K562 (cell line): Measurements from ENCODE around the gene NAPEPLD. TPM values are rescaled to one million over a fixed set of nuclear protein-coding genes. Genes with fewer than 3 reads are reported as not detected.

Experiments
- BCOR ChIP-seq: fragments of 450-650 bp; IDR thresholded peaks from 2 replicates; pipeline ENCODE4 v1.6.1; 2016
- NBN ChIP-seq: fragments of 450-650 bp; IDR thresholded peaks from 2 replicates; pipeline ENCODE4 v1.6.1; 2016; ENCODE audit warnings: low read depth, mild to moderate bottlenecking
- NR2F6 ChIP-seq: fragments of 450-650 bp; formaldehyde crosslinking; IDR thresholded peaks from 2 replicates; pipeline ENCODE4 v1.4.0; 2020; ENCODE audit warnings: mild to moderate bottlenecking
- NRF1 ChIP-seq, 2 experiments: fragments of 450-650 bp; IDR thresholded peaks in 1 of 2; conservative IDR thresholded peaks in 1 of 2; 2 replicates each; pipeline ENCODE4 v1.6.1; 2014; ENCODE audit warnings: mild to moderate bottlenecking in 2 of 2
- POLR2G ChIP-seq: fragments of 200-400 bp; formaldehyde crosslinking; IDR thresholded peaks from 2 replicates; pipeline ENCODE4 v1.6.1; 2017; ENCODE audit warnings: low read depth, mild to moderate bottlenecking, antibody characterized with exemption, low read length, moderate library complexity
- PTBP1 ChIP-seq: fragments of 200-400 bp; formaldehyde crosslinking; IDR thresholded peaks from 2 replicates; pipeline ENCODE4 v1.6.1; 2017; ENCODE audit warnings: low read depth, low read length
- SMAD4 ChIP-seq: fragments of 250-450 bp; sonication (Bioruptor Pico); conservative IDR thresholded peaks from 2 replicates; pipeline ENCODE4 v1.8.0; 2021; ENCODE audit warnings: inconsistent platforms, mild to moderate bottlenecking, moderate library complexity
- SMARCA4 ChIP-seq: fragments of 450-650 bp; IDR thresholded peaks from 2 replicates; pipeline ENCODE4 v1.6.1; 2016
- THRAP3 ChIP-seq: fragments of 450-650 bp; IDR thresholded peaks from 2 replicates; pipeline ENCODE4 v1.6.1; 2016; ENCODE audit warnings: mild to moderate bottlenecking, inconsistent platforms, borderline replicate concordance
- YY1 ChIP-seq, 3 experiments: IDR thresholded peaks; 2 replicates each; pipeline ENCODE4 v1.6.1; 2011; ENCODE audit warnings: low read length in 2 of 3, mild to moderate bottlenecking in 2 of 3, moderate library complexity in 2 of 3, borderline replicate concordance in 1 of 3, control low read depth in 1 of 3, low read depth in 1 of 3; ENCODE audit not compliant: insufficient read depth in 3 of 3, insufficient replicate concordance in 2 of 3, control insufficient read depth in 1 of 3, insufficient read length in 1 of 3; ENCODE audit errors: extremely low read depth in 1 of 3
- ZC3H4 ChIP-seq: sonication (generic); formaldehyde crosslinking; IDR thresholded peaks from 2 replicates; pipeline ENCODE4 v1.9.0; 2021; ENCODE audit warnings: missing genetic modification reagents, borderline replicate concordance
- ZNF384 ChIP-seq: IDR thresholded peaks from 2 replicates; pipeline ENCODE4 v1.6.1; 2012; ENCODE audit warnings: low read depth, low read length, improper control_type of control experiment
- ZNF764 ChIP-seq: fragments of 250-450 bp; sonication (Bioruptor Pico); IDR thresholded peaks from 2 replicates; pipeline ENCODE4 v1.4.0; 2020; ENCODE audit warnings: low read depth, mild to moderate bottlenecking, moderate library complexity
- polyA plus RNA-seq, 8 experiments: library from polyadenylated mRNA; depleted of rRNA in 4 of 8; stranded (reverse) in 5 of 8; unstranded in 3 of 8; fragments of >200 nt; fragmentation: Nextera tagmentation in 2 of 8; fragmentation: Illumina TruSeq in 1 of 8; extraction: Ambion mirVana in 2 of 8; extraction: Trizol in 1 of 8; gene quantifications; 2 replicates each; pipeline versions ENCODE4 v1.2.1 to v1.2.3, GENCODE V29; 2011 to 2014; ENCODE audit warnings: inconsistent platforms in 1 of 8, missing spikeins in 1 of 8
- total RNA-seq, 7 experiments: library from RNA; depleted of rRNA in 6 of 7; stranded (reverse); fragments of >200 nt in 6 of 7; fragmentation: Illumina TruSeq in 2 of 7; extraction: Trizol in 2 of 7; gene quantifications; 2 replicates each; pipeline versions ENCODE4 v1.2.1 to v1.2.3, GENCODE V29; 2011 to 2021; ENCODE audit warnings: low replicate concordance in 1 of 7
- TF ChIP-seq, protein P1 (sequence below): sonication (generic); formaldehyde crosslinking; IDR thresholded peaks from 2 replicates; pipeline ENCODE4 v1.8.0; 2022; ENCODE audit warnings: missing genetic modification reagents, mild to moderate bottlenecking, borderline replicate concordance
- TF ChIP-seq, protein P2 (sequence below): IDR thresholded peaks from 3 replicates; pipeline ENCODE4 v1.6.1; 2011; ENCODE audit warnings: borderline replicate concordance, mild to moderate bottlenecking, moderate library complexity; ENCODE audit not compliant: insufficient read length; ENCODE audit errors: extremely low read depth
- TF ChIP-seq, protein P3 (sequence below), 2 experiments: fragments of 450-650 bp; IDR thresholded peaks; 2 replicates each; pipeline ENCODE4 v1.6.1; 2018; ENCODE audit warnings: mild to moderate bottlenecking in 2 of 2, low read depth in 1 of 2; ENCODE audit not compliant: partially characterized antibody in 2 of 2
- TF ChIP-seq, protein P4 (sequence below): fragments of 250-450 bp; sonication (Bioruptor Pico); IDR thresholded peaks from 2 replicates; pipeline ENCODE4 v1.6.1; 2021; ENCODE audit warnings: mild to moderate bottlenecking

The NAPEPLD gene
- total and polyA plus RNA-seq, 9 of the 15 experiments (the other 6 are each of a cell fraction or from before 2014, with no cell fraction given): 3.2 to 11.0 (median 7.5) TPM

DNA sequence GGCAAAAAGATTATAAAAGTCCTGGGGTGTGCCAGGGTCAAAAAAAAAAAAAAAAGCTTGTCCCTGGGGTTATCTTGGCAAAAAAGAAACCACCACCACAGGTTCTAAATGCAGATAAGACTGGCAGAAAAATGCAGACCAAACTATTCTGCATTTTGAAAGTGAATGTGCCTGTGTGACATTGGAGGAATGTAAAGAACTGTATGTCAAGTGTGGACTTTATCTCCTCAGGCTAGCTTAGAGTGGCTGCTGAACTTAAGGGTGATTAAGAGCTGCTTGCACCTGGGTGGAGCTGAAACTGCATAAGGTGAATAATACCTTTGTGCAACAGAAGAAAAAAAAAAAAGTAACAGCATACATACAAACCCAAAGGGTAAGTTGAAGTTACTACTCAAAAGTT lies 1.3 kb upstream of the NAPEPLD start (continued):
- TF ChIP-seq, protein P1, sequence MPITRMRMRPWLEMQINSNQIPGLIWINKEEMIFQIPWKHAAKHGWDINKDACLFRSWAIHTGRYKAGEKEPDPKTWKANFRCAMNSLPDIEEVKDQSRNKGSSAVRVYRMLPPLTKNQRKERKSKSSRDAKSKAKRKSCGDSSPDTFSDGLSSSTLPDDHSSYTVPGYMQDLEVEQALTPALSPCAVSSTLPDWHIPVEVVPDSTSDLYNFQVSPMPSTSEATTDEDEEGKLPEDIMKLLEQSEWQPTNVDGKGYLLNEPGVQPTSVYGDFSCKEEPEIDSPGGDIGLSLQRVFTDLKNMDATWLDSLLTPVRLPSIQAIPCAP (CRISPR knock-in tag): no peak
- no peak for TF ChIP-seq PTBP1
- TF ChIP-seq YY1 (IDR thresholded peaks at IDR 0.05; ENCODE audit: borderline replicate concordance in 1 of 3, control insufficient read depth in 1 of 3, extremely low read depth in 1 of 3, insufficient read depth in 3 of 3, insufficient read length in 1 of 3, insufficient replicate concordance in 2 of 3, low read depth in 1 of 3, low read length in 2 of 3): no peak
- no peak for TF ChIP-seq ZNF764
- TF ChIP-seq SMAD4 (CRISPR knock-in tag): no peak
- TF ChIP-seq NBN: peak; percentile 59; the same call in 1 of the 2 replicates
- peak; percentile 78 for TF ChIP-seq SMARCA4
- 0 out of 4 replicates have a peak, but pooled peaks of 1 of the 2 experiments have one; percentile 14 for TF ChIP-seq NRF1 (conservative IDR thresholded peaks at IDR 0.05 in 1 of 2, IDR thresholded peaks at IDR 0.05 in 1 of 2)
- TF ChIP-seq, protein P2, sequence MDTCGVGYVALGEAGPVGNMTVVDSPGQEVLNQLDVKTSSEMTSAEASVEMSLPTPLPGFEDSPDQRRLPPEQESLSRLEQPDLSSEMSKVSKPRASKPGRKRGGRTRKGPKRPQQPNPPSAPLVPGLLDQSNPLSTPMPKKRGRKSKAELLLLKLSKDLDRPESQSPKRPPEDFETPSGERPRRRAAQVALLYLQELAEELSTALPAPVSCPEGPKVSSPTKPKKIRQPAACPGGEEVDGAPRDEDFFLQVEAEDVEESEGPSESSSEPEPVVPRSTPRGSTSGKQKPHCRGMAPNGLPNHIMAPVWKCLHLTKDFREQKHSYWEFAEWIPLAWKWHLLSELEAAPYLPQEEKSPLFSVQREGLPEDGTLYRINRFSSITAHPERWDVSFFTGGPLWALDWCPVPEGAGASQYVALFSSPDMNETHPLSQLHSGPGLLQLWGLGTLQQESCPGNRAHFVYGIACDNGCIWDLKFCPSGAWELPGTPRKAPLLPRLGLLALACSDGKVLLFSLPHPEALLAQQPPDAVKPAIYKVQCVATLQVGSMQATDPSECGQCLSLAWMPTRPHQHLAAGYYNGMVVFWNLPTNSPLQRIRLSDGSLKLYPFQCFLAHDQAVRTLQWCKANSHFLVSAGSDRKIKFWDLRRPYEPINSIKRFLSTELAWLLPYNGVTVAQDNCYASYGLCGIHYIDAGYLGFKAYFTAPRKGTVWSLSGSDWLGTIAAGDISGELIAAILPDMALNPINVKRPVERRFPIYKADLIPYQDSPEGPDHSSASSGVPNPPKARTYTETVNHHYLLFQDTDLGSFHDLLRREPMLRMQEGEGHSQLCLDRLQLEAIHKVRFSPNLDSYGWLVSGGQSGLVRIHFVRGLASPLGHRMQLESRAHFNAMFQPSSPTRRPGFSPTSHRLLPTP: no peak
- TF ChIP-seq NR2F6 (CRISPR knock-in tag): no peak
- no peak for TF ChIP-seq ZC3H4 (CRISPR knock-in tag)
- TF ChIP-seq ZNF384: peak; percentile 94
- TF ChIP-seq, protein P3, sequence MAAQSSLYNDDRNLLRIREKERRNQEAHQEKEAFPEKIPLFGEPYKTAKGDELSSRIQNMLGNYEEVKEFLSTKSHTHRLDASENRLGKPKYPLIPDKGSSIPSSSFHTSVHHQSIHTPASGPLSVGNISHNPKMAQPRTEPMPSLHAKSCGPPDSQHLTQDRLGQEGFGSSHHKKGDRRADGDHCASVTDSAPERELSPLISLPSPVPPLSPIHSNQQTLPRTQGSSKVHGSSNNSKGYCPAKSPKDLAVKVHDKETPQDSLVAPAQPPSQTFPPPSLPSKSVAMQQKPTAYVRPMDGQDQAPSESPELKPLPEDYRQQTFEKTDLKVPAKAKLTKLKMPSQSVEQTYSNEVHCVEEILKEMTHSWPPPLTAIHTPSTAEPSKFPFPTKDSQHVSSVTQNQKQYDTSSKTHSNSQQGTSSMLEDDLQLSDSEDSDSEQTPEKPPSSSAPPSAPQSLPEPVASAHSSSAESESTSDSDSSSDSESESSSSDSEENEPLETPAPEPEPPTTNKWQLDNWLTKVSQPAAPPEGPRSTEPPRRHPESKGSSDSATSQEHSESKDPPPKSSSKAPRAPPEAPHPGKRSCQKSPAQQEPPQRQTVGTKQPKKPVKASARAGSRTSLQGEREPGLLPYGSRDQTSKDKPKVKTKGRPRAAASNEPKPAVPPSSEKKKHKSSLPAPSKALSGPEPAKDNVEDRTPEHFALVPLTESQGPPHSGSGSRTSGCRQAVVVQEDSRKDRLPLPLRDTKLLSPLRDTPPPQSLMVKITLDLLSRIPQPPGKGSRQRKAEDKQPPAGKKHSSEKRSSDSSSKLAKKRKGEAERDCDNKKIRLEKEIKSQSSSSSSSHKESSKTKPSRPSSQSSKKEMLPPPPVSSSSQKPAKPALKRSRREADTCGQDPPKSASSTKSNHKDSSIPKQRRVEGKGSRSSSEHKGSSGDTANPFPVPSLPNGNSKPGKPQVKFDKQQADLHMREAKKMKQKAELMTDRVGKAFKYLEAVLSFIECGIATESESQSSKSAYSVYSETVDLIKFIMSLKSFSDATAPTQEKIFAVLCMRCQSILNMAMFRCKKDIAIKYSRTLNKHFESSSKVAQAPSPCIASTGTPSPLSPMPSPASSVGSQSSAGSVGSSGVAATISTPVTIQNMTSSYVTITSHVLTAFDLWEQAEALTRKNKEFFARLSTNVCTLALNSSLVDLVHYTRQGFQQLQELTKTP (IDR thresholded peaks at IDR 0.05; ENCODE audit: low read depth in 1 of 2, partially characterized antibody in 2 of 2): peak in 1 of 2 experiments; percentile 16
- TF ChIP-seq POLR2G: no peak
- no peak for TF ChIP-seq THRAP3
- TF ChIP-seq, protein P4, sequence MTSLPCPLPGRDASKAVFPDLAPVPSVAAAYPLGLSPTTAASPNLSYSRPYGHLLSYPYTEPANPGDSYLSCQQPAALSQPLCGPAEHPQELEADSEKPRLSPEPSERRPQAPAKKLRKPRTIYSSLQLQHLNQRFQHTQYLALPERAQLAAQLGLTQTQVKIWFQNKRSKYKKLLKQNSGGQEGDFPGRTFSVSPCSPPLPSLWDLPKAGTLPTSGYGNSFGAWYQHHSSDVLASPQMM: no peak
- TF ChIP-seq BCOR: peak; percentile 19; the same call in 1 of the 2 replicates
